Neuronal stem cell (in vitro differentiated cells): ENCODE results near the gene ENAH.
A peak's percentile ranks its signal among the peaks of the same experiment; 100 is the strongest.

Experiments
- DNase-seq: peaks from one replicate; pipeline ENCODE4 v3.0.0-alpha.2; 2013; ENCODE audit warnings: low spot score
- H2AFZ ChIP-seq: one replicate; pipeline ENCODE4 v1.6.1; 2013; ENCODE audit warnings: mild to moderate bottlenecking, low read length, inconsistent platforms
- H2AK5ac ChIP-seq: 2 replicates; pipeline ENCODE4 v1.6.1; 2013; ENCODE audit warnings: low read depth, mild to moderate bottlenecking, inconsistent platforms, low read length, moderate library complexity, mixed read lengths
- H2BK120ac ChIP-seq: 2 replicates; pipeline ENCODE4 v1.6.1; 2013; ENCODE audit warnings: low read depth, mild to moderate bottlenecking, inconsistent platforms, low read length, moderate library complexity, mixed read lengths
- H2BK12ac ChIP-seq: one replicate; pipeline ENCODE4 v1.6.1; 2013; ENCODE audit warnings: low read length, inconsistent platforms
- H2BK15ac ChIP-seq: 2 replicates; pipeline ENCODE4 v1.6.1; 2013; ENCODE audit warnings: mild to moderate bottlenecking, low read length, inconsistent platforms, mixed read lengths
- H2BK5ac ChIP-seq: one replicate; pipeline ENCODE4 v1.6.1; 2013; ENCODE audit warnings: inconsistent platforms, mild to moderate bottlenecking, low read length, moderate library complexity
- H3K14ac ChIP-seq: one replicate; pipeline ENCODE4 v1.6.1; 2013; ENCODE audit warnings: low read length, inconsistent platforms
- H3K18ac ChIP-seq: 2 replicates; pipeline ENCODE4 v1.6.1; 2013; ENCODE audit warnings: low read length, inconsistent platforms
- H3K23ac ChIP-seq: 2 replicates; pipeline ENCODE4 v1.6.1; 2013; ENCODE audit warnings: low read depth, mild to moderate bottlenecking, mixed read lengths, low read length, inconsistent platforms; ENCODE audit not compliant: poor library complexity
- H3K27ac ChIP-seq: replicated peaks from 3 replicates; pipeline ENCODE4 v1.5.1; 2013; ENCODE audit warnings: low read length, inconsistent platforms
- H3K27me3 ChIP-seq, 3 experiments: 2 replicates each; pipeline ENCODE4 v1.6.1; 2013; ENCODE audit warnings: low read length in 3 of 3, mild to moderate bottlenecking in 2 of 3, inconsistent platforms in 1 of 3, low read depth in 1 of 3, mixed read lengths in 1 of 3, moderate library complexity in 1 of 3; ENCODE audit not compliant: control insufficient read depth in 3 of 3, insufficient read depth in 3 of 3
- H3K36me3 ChIP-seq, 2 donors: replicated peaks in 1 of 2; 2 replicates each; pipeline ENCODE4 v1.6.1; 2013; ENCODE audit warnings: low read length in 2 of 2; ENCODE audit not compliant: control insufficient read depth in 2 of 2, insufficient read depth in 2 of 2
- H3K4ac ChIP-seq: 2 replicates; pipeline ENCODE4 v1.6.1; 2013; ENCODE audit warnings: inconsistent platforms, mild to moderate bottlenecking, low read length, moderate library complexity
- H3K4me1 ChIP-seq, 2 donors: 1 replicate in 1 of 2; 2 replicates in 1 of 2; pipeline ENCODE4 v1.6.1; 2013; ENCODE audit warnings: low read length in 2 of 2, low read depth in 1 of 2; ENCODE audit not compliant: control insufficient read depth in 2 of 2, insufficient read depth in 1 of 2
- H3K4me2 ChIP-seq: one replicate; pipeline ENCODE4 v1.6.1; 2013; ENCODE audit warnings: mild to moderate bottlenecking, low read length, inconsistent platforms; ENCODE audit not compliant: insufficient read depth, poor library complexity, severe bottlenecking
- H3K4me3 ChIP-seq, 2 donors: 2 replicates each; pipeline ENCODE4 v1.5.1; 2013; ENCODE audit warnings: low read length in 2 of 2, mild to moderate bottlenecking in 2 of 2, inconsistent platforms in 1 of 2, moderate library complexity in 1 of 2
- H3K79me1 ChIP-seq: one replicate; pipeline ENCODE4 v1.6.1; 2013; ENCODE audit warnings: low read depth, mild to moderate bottlenecking, inconsistent platforms, low read length, moderate library complexity
- H3K9ac ChIP-seq: one replicate; pipeline ENCODE4 v1.6.1; 2013; ENCODE audit warnings: mild to moderate bottlenecking, low read depth, low read length, inconsistent platforms; ENCODE audit not compliant: poor library complexity
- H3K9me3 ChIP-seq, 2 donors: replicated peaks in 1 of 2; 2 replicates each; pipeline versions ENCODE3 to v1.6.1; 2013; ENCODE audit warnings: low read length in 2 of 2, mild to moderate bottlenecking in 2 of 2, inconsistent platforms in 1 of 2, low read depth in 1 of 2, mixed read lengths in 1 of 2, moderate library complexity in 1 of 2; ENCODE audit not compliant: control insufficient read depth in 2 of 2, insufficient read depth in 1 of 2
- H4K8ac ChIP-seq: one replicate; pipeline ENCODE4 v1.6.1; 2013; ENCODE audit warnings: low read depth, mild to moderate bottlenecking, inconsistent platforms, low read length, moderate library complexity
- H4K91ac ChIP-seq: one replicate; pipeline ENCODE4 v1.6.1; 2013; ENCODE audit warnings: low read length, low read depth, mild to moderate bottlenecking, inconsistent platforms; ENCODE audit not compliant: poor library complexity
- WGBS, 2 donors: extraction: QIAGEN DNeasy Blood & Tissue Kit; methylation state at CpG; one replicate each; pipeline ENCODE4 v1.1.7; 2013; ENCODE audit warnings: missing lambda C conversion rate in 2 of 2, mixed read lengths in 1 of 2; ENCODE audit not compliant: insufficient read length in 2 of 2, insufficient replicate concordance in 1 of 2; ENCODE audit errors: extremely low coverage in 2 of 2; 5-methylcytosine and 5-hydroxymethylcytosine counted together

Gene ENAH

GRCh38 chr1:225655509-225656258 is 2.8 kb upstream of the ENAH start:
- Histone ChIP-seq H3K9me3 (no peaks in the 10 kb centered on the region), H3K79me1 (no peaks in the 10 kb centered on the region), H4K8ac (no peak overlapping the region), H2BK120ac (no peak overlapping the region), H3K23ac (no peak overlapping the region), H3K4me1 (peaks cover 0 to 2% of the 10 kb centered on the region in 2 donors), H2BK12ac (no peak overlapping the region), H4K91ac (no peak overlapping the region), H3K36me3 (no peaks in the 10 kb centered on the region), H3K14ac (no peak overlapping the region), H3K27ac (no peak overlapping the region), H3K4me3 (no peak overlapping the region), H3K9ac (no peak overlapping the region), H3K27me3 (no peaks in the 10 kb centered on the region), H3K4ac (no peak overlapping the region), H2AFZ (no peak overlapping the region), H2AK5ac (no peak overlapping the region), H3K4me2 (no peak overlapping the region), H3K18ac (no peak overlapping the region), H2BK5ac (no peak overlapping the region), H2BK15ac (no peak overlapping the region)
- no peak for DNase-seq
- no CpG with 5 or more reads among the region's 4 CpGs for WGBS, 2 donors

- H2AK5ac ChIP-seq, result no peak overlapping the region
- H3K27ac ChIP-seq, result no peak overlapping the region
Measured at GRCh38 chr1:225654688-225655508, 2.0 kb upstream of the ENAH start.

GRCh38 chr1:225654277-225654597 is 1.3 kb upstream of the ENAH start:
- Histone ChIP-seq H3K79me1 (no peaks in the 10 kb centered on the region), H3K4me2 (no peak overlapping the region), H2AFZ (peak overlapping the region; percentile 83), H2BK5ac (no peak overlapping the region), H4K8ac (no peak overlapping the region), H2BK12ac (no peak overlapping the region), H3K14ac (no peak overlapping the region), H3K23ac (no peak overlapping the region), H3K4ac (no peak overlapping the region), H3K9ac (no peak overlapping the region), H3K27ac (no peak overlapping the region), H2BK15ac (no peak overlapping the region), H3K4me1 (peaks cover 0 to 7% of the 10 kb centered on the region in 2 donors), H3K36me3 (peaks cover 0 to 12% of the 10 kb centered on the region in 2 donors), H3K27me3 (no peaks in the 10 kb centered on the region), H4K91ac (no peak overlapping the region), H3K9me3 (no peaks in the 10 kb centered on the region), H2BK120ac (no peak overlapping the region), H3K18ac (no peak overlapping the region), H2AK5ac (no peak overlapping the region), H3K4me3 (peak overlapping the region in 1 of 2 donors; percentile 78)
- no CpG with 5 or more reads among the region's 4 CpGs for WGBS, 2 donors
- DNase-seq, result no peak

More at GRCh38 chr1:225654688-225655508, 2.0 kb upstream of the ENAH start:
- Histone ChIP-seq H3K4me3 (no peak overlapping the region), H3K9me3 (no peaks in the 10 kb centered on the region), H3K4ac (no peak overlapping the region), H2BK5ac (no peak overlapping the region), H3K27me3 (no peaks in the 10 kb centered on the region), H3K4me1 (peaks cover 0 to 5% of the 10 kb centered on the region in 2 donors), H3K23ac (no peak overlapping the region), H3K79me1 (no peaks in the 10 kb centered on the region), H3K9ac (no peak overlapping the region), H4K8ac (no peak overlapping the region), H2BK12ac (no peak overlapping the region), H4K91ac (no peak overlapping the region), H3K4me2 (no peak overlapping the region), H3K36me3 (peaks cover 0 to 6% of the 10 kb centered on the region in 2 donors), H3K18ac (no peak overlapping the region), H2AFZ (no peak overlapping the region), H3K14ac (no peak overlapping the region), H2BK120ac (no peak overlapping the region), H2BK15ac (no peak overlapping the region)
- no peak for DNase-seq
- WGBS, 2 donors, result no CpG with 5 or more reads among the region's 15 CpGs
